NCI-H146 treated with DMSO at 0.1 percent for 48 hours (cell line): Measurements from ENCODE around the gene H2AZ2.
"Not testable (repeated sequence)": the region's sequence is repeated elsewhere in the genome, so short reads cannot be mapped to it uniquely, and the experiment has no call there.

Source experiments
- DNase-seq: peaks from one replicate; lab custom pipeline; 2025; ENCODE audit not compliant: unreplicated experiment; lab: John Stamatoyannopoulos, UW

H2AZ2 gene

DNA sequence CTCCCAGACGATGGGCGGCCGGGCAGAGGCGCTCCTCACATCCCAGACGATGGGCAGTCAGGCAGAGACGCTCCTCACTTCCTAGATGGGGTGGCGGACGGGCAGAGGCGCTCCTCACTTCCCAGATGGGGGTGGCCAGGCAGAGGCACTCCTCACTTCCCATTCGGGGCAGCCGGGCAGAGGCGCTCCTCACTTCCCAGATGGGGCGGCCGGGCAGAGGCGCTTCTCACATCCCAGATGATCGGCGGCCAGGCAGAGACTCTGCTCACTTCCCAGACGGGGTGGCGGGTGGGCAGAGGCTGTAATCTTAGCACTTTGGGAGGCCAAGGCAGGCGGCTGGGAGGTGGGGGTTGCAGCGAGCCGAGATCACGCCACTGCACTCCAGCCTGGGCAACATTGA is 24.0 kb upstream of the H2AZ2 start:
- DNase-seq = not testable (repeated sequence)

DNA sequence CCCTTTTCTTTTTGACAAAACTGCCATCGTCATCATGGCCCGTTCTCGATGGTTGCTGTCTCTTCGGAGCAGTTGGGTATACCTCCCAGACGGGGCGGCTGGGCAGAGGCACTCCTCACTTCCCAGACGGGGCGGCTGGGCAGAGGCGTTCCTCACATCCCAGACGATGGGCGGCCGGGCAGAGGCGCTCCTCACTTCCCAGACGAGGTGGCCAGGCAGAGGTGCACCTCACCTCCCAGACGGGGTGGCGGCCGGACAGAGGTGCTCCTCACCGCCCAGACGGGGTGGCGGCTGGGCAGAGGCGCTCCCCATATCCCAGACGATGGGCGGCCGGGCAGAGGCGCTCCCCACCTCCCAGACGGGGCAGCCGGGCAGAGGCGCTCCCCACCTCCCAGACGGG is 22.9 kb upstream of the H2AZ2 start:
- not testable (repeated sequence) for DNase-seq

DNA sequence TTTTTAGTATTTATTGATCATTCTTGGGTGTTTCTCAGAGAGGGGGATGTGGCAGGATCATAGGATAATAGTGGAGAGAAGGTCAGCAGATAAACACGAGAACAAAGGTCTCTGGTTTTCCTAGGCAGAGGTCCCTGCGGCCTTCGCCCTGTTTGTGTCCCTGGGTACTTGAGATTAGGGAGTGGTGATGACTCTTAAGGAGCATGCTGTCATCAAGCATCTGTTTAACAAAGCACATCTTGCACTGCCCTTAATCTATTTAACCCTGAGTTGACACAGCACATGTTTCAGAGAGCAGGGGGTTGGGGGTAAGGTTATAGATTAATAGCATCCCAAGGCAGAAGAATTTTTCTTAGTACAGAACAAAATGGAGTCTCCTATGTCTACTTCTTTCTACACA is 22.4 kb upstream of the H2AZ2 start:
- not testable (repeated sequence) for DNase-seq

DNA sequence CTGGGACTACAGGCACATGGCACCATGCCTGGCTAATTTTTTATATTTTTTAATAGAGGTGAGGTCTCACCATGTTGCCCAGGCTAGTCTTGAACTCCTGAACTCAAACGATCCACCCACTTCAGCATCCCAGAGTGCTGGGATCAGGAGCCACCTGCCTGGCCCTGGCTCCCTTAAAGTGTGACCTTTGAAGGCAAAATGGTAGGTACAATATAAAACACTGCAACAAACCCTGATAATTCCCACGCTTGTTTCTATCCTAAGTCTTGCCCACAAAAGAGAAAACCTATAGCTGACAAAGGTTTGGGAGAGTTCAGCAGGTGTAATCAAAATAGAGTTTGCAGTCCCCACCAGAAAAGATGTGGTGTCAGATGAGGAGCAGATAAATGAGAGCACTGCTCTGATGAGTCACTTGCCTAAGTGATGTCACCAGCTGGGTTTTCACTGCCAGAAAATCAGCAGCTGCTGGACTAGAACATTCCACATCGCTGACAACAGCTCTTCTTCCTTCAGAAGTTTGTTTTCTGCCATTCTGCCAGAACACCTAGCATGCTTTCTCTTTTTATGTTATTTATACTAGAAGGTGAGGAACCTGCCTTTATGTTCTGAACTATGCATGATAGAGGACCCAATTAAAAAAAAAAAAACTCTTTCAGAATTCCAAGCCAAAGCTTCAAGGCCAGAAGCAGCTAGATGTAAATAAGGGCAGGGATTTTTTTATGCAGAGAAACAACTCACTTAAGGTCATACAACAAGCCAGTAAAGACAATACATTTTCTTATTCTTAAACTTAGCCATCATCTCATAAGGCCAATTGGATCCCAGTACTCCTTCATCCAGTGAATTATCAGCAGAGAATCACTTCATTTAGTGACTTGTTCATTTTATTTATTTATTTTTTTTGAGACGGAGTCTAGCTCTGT is 19.4 kb upstream of the H2AZ2 start:
- DNase-seq = no peak

DNA sequence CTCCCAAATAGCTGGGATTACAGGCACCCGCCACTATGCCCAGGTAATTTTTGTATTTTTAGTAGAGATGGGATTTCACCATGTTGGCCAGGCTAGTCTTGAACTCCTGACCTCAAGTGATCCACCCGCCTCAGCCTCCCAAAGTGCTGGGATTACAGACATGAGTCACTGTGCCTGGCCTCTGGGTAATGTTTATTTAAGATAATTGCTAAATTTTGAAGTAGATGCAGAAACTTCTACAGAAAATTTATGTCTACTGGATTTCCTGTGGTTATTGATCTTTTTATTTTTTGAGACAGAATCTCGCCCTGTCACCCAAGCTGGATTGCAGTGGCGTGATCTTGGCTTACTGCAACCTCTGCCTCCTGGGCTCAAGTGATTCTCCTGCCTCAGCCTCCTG is 14.1 kb upstream of the H2AZ2 start:
- DNase-seq = not testable (repeated sequence)

DNA sequence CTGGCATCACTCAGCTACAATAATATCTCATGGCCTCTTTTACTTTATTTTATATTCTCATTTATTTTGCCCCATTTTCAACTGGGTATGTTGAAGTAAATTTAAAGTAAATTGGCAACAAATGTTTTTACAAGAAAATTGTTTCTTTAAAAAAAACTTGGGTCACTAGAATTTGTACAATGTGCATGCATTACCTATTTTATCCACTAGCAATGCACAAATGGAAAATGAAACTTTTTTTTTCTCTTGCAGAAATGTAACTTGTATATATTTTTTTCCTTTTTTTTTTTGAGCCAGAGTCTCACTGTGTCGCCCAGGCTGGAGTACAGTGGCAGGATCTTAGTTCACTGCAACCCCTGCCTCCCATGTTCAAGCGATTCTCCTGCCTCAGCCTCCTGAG is 10.3 kb upstream of the H2AZ2 start:
- no peak for DNase-seq

DNA sequence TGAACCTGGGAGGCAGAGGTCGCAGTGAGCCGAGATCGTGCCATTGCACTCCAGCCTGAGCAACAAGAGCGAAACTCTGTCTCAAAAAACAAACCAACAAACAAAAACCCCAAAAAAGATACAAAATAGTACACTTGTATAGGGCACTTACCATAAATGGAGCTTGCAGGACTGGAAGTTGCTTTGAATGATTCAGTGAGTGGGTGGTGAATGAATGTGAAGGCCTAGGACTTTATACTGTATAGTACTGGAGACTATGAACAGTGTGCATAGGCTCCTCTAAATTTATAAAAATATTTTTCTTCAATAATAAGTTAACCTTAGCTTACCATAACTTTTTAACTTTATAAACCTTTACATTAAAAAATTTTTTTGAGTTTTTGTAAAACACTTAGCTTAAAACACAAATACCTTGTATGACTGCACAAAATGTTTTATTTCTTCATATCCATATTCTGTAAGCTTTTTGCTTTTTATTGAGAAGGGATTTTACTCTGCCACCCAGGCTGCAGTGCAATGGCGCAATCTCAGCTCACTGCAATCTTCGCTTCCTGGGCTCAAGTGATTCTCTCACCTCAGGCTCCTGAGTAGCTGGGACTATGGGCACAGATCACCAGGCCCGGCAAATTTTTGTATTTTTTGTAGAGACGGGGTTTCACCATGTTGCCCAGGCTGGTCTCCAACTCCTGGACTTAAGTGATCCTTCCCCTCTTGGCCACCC is 6.9 kb upstream of the H2AZ2 start:
- no peak for DNase-seq

DNA sequence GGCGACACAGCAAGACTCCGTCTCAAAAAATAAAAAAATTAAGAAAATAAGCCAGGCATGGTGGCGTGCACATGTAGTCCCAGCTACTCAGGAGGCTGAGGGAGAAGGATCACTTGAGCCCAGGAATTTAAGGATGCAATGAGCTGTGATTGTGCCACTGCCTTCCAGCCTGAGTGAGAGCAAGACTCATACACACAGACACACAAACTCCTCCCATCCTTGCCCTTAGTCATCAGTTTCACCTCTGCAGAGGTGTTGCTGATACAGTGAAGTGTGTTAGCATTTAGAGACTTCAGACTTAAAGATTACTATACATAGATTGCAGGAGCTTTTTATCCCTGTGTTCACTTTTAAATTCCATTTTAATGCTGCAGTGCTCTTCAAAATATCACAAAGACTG is 5.5 kb upstream of the H2AZ2 start:
- DNase-seq = no peak

DNA sequence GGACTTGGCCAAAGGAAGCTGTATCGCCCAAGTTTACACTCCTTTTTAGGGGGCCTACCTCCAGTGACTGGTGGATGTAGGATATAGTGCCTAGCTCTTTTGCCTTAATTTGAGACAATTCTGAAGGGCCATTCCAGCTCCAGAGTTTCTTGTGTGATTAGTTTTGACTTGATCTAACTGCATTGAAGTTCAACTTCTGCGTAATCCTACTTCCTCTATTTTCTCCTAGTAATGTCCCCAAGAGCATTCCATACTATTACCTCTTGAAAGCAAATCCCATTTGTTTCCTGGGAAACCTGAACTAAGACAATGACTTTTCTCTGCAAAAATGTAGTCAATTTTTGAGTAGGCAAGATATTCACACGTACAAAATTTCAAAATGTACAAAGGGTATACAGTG is 4.7 kb upstream of the H2AZ2 start:
- no peak for DNase-seq

DNA sequence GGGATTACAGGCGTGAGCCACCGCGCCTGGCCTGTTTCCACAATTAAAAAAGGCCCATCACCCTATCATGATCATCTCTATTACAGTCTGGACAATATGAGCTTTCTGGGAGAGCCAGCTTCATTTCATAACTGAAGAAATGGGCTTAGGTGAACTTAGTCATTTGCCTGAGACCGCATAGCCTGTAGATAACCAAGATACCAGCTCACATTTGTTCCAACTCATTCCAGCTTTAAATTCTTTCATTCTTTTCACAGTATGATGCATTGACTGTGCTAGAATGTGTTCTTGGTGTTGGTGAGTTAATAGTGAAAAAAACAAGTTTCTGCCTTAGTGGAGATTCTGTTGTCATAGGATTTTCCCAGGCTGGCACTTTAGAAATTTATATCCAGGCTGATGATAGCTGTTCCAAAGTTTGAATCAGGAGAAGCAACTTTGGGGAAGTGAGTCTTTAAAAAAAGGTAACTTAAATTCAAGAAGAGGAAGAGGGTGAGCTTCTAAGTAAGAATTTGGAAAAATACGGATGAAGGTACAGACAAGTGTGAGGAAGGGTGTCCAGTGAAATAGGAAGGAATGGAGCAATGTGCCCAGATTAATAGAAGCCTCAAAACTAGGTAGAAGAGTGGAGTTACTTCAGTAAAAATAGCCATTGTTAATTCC is 2.1 kb upstream of the H2AZ2 start:
- no peak for DNase-seq

DNA sequence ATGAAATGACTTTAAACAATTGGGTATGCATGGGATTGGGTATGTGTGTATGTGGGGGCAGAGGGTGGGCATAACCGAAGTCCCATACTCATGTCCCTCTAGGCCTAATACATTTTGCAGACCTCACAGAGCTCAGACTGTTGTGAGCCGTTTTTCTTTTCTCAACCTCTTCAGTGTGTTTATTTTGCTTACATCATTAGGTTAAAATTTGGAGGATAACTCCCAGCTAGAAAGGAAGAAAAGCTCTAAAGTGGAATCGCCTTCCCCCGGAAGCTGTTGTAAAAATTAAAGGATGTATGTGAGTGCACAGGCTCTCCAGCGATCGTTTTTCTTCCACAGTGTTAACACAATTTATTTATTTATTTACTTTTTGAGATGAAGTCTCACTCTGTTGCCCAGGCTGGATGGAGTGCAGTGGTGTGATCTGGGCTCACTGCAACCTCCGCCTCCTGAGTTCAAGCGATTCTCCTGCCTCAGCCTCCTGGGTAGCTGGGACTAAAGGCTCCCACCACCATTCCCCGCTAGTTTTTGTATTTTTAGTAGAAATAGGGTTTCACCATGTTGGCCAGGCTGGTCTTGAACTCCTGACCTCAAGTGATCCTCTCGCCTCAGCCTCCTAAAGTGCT is 1.5 kb upstream of the H2AZ2 start:
- no peak for DNase-seq

DNA sequence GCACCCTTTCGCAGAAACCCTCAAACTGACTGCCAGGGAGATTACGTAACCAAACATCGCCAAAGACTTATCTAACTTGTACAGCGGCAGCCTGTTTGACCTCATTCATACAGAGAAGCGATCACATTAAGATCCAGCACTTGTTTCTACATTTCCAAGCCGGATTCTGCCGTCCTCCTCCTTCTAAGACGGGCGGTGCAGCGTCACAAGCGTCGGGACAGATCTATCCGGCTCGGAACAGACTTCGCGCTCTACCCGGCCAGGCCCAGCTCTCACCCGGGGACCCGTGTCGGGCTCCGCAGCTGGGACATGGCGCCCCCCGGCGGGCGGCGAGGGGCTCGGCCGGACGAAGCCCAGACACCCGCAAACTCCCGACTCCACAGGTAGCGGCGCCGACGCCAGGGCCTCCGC is 373 bp downstream of the H2AZ2 start:
- peak; percentile 71 for DNase-seq

DNA sequence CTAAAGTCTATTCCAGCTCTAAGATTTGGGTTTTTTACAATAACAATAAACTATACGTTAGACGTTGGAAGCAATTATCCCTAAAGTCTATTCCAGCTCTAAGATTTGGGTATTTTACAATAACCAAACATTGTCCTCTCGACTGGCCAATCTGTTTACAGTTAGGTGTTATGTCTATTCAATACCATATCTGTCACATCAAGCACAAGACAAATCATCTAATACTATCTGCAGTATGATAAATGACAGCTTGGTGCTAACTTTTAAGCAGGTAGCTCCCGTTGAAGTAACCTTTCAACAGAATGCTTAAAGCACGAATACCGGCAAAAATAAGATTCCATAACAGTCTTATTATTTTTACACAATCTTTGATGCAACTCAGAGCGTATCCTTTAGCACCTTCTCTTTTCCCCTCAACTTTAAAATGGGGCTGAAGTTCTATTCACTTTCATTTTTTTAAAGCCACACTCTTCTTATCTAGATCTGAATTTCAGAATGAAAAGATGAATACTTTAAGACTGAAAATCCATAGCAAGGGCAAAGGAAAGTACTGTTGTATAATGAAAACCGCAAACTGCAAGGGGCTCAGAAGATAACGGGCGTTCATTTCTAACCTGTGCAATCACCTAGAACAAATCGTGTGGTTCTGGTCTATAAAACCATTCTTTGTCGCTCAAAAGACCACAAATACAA is 925 bp downstream of the H2AZ2 start:
- no peak for DNase-seq

DNA sequence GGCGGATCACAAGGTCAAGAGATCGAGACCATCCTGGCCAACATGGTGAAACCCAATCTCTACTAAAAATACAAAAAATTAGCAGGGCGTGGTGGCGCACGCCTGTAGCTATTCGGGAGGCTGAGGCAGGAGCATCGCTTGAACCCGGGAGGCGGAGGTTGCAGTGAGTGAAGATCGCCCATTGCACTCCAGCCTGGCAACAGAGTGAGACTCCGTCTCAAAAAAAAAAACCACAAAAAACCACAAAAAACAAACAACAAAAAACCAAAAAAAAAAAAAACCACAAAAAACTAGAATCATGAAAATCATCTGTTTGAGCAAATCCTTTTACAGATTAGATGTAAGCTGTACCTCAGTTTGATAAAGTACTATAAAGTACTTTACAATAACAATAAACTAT is 1.5 kb downstream of the H2AZ2 start:
- not testable (repeated sequence) for DNase-seq

DNA sequence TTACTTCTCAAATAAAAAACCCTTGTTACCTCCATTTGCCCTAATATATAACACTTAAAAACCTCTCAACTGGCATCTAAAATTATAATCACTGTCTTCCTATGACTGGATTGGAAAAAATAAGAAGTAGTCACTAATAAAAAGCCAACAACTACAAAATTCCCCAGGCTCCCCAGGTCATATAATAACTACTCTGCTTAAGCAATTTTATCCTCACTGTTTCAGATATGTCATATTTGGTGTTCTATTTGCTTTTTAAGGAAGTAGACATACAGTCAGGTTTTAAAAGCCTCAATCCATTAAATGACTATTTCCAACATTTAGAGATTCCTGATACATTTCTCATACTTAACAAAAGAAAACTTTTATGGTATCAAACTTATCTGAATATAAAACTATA is 2.4 kb downstream of the H2AZ2 start:
- DNase-seq = no peak

DNA sequence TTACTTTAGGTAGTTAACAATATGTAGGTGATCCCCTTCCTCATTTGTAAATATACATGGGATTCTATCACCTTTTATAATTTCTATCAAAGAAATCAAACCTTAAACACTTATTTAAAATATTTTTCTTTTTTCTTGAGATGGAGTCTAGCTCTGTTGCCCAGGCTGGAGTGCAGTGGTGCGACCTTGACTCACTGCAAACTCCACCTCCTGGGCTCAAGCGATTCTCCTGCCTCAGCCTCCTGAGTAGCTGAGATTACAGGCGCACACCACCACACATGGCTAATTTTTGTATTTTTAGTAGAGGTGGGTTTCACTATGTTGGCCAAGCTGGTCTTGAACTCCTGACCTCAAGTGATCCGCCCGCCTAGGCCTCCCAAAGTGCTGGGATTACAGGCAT is 4.4 kb downstream of the H2AZ2 start:
- not testable (repeated sequence) for DNase-seq

DNA sequence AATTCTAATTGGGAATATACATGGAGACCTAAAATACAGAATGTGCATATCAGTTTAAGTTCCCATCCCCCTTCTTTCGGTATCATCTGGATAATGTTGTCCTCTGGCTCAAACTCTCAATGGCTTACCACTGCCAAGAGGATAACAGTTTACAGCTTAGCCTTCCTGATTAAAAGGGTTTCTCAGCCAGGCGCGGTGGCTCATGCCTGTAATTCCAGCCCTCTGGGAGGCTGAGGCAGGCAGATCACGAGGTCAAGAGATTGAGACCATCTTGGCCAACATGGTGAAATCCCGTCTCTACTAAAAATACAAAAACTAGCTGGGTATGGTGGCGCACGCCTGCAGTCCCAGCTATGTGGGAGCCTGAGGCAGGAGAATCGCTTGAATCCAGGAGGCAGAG is 5.2 kb downstream of the H2AZ2 start:
- DNase-seq = not testable (repeated sequence)

DNA sequence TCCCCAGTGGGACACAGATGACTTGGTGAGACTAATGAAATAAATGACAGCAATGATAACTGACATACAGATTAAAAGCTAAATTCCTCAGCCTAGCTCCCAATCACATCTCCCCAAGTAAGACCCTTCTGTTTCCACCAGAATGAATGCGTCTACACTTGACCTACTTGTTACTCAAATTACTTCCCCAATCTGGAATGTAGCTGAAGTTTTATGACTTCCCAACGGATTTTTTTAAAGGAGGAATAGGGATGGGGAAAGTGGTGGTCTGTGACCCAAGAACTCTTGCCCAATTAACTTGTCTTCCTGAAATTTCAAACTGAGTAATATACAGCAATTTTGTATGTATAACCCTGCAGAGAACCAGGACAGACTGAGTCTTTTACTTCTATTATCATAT is 9.1 kb downstream of the H2AZ2 start:
- no peak for DNase-seq

DNA sequence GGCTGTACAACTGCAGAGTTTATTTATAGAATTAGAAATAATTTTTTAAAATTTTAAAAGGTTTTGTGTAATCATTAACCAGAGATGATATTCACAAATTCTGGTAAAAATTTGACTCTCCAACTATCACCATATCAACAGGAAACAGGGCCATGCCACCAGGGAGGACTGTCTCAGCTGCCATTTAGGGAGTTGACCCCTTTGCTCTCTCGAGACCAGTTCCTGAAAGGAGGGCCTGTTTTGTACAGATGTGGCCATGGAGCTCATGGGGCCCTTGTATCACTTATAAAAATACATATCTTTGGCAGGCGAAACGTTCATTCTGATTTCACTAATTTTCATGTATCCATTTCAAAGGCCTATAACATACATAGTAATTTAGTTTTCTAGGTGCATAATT is 20.3 kb downstream of the H2AZ2 start:
- no peak for DNase-seq

DNA sequence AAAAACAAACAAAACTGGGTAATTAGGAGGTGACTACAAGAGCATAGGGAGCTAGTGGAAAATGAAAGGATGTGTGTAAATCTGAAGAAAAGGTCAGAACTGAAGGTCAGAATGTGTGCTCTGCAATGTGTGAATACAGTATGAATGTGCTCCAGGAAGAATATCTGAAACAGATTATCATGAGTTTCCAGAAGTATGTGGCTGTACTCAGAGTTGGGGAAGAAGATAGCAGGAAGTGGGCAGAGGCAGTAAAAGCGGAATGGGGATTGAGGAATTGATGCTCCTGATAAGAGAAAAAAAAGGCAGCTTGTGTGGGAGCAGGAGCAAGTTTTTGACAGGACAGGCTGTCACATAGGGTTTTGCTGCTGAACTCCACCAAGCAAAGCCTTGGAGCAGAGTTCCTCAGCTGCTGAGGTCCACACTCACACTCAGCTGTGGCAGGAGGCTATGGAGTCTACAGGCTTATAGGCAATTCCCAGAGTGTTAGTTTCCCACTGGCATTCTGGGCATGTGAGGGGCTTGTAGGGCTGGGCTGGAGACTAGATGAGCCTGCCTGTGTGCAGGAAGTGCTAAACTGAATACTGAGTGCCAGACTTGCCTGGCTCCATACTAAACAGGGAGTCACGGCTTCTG is 22.9 kb downstream of the H2AZ2 start:
- DNase-seq = no peak
